DOHH2 (cell line): ENCODE data around the gene CCDC106.

Experiments used
- H3F3A ChIP-seq: fragments of 200-600 bp; sonication (generic), shearing (Covaris generic); 2 replicates; pipeline ENCODE4 v1.6.0; 2016; ENCODE audit warnings: antibody characterized with exemption, mild to moderate bottlenecking; ENCODE audit not compliant: control insufficient read depth, insufficient read depth
- H3K27ac ChIP-seq: fragments of 200-600 bp; sonication (generic); 2 replicates; pipeline ENCODE4 v1.5.1; 2014; ENCODE audit warnings: low read depth, mild to moderate bottlenecking, low read length, moderate library complexity
- H3K27me3 ChIP-seq: fragments of 200-600 bp; sonication (generic); 2 replicates; pipeline ENCODE4 v1.6.1; 2014; ENCODE audit warnings: mild to moderate bottlenecking, low read length, mixed read lengths; ENCODE audit not compliant: control insufficient read depth
- H3K36me3 ChIP-seq: fragments of 200-600 bp; sonication (generic); 2 replicates; pipeline ENCODE4 v1.6.1; 2014; ENCODE audit warnings: mild to moderate bottlenecking, low read length, moderate library complexity, mixed read lengths; ENCODE audit not compliant: control insufficient read depth
- H3K4me1 ChIP-seq: fragments of 200-600 bp; sonication (generic); 2 replicates; pipeline ENCODE4 v1.6.1; 2014; ENCODE audit warnings: mild to moderate bottlenecking, low read length, mixed read lengths; ENCODE audit not compliant: control insufficient read depth
- H3K4me2 ChIP-seq: fragments of 200-600 bp; sonication (generic); 2 replicates; pipeline ENCODE4 v1.6.0; 2014; ENCODE audit warnings: mild to moderate bottlenecking, low read length, moderate library complexity
- H3K4me3 ChIP-seq: fragments of 200-600 bp; sonication (generic); 2 replicates; pipeline ENCODE4 v1.5.1; 2014; ENCODE audit warnings: mild to moderate bottlenecking, low read length, mixed read lengths
- H3K79me2 ChIP-seq: fragments of 200-600 bp; sonication (generic); 2 replicates; pipeline ENCODE4 v1.6.1; 2014; ENCODE audit warnings: mild to moderate bottlenecking, low read length, mixed read lengths; ENCODE audit not compliant: control insufficient read depth
- H3K9me2 ChIP-seq: fragments of 200-600 bp; sonication (generic); replicated peaks from 2 replicates; pipeline ENCODE4 v1.6.1; 2014; ENCODE audit warnings: mild to moderate bottlenecking, low read length, mixed read lengths; ENCODE audit not compliant: control insufficient read depth
- H3K9me3 ChIP-seq: fragments of 200-600 bp; sonication (generic); 2 replicates; pipeline ENCODE4 v1.6.1; 2014; ENCODE audit warnings: antibody characterized with exemption, low read length, mixed read lengths; ENCODE audit not compliant: control insufficient read depth, insufficient read depth
- H4K20me1 ChIP-seq: fragments of 200-600 bp; sonication (generic); 2 replicates; pipeline ENCODE4 v1.6.0; 2014; ENCODE audit warnings: low read depth, mild to moderate bottlenecking, antibody characterized with exemption, low read length, moderate library complexity; ENCODE audit not compliant: control insufficient read depth, insufficient read depth
- EZH2phosphoT487 ChIP-seq: fragments of 200-600 bp; sonication (generic); IDR thresholded peaks from 2 replicates; pipeline ENCODE4 v1.6.1; 2017; ENCODE audit warnings: borderline replicate concordance, mild to moderate bottlenecking, antibody characterized with exemption, low read length, moderate library complexity, mixed read lengths
- TF ChIP-seq, protein P1 (sequence below): fragments of 200-600 bp; sonication (generic); IDR thresholded peaks from one replicate; pipeline ENCODE4 v1.5.1; 2014; ENCODE audit warnings: antibody characterized with exemption, mild to moderate bottlenecking, low read depth, low read length; ENCODE audit not compliant: poor library complexity, severe bottlenecking

The CCDC106 gene

GRCh38 chr19:55605207-55605636 lies 42.8 kb upstream of the CCDC106 start:
- H3K79me2 ChIP-seq = peaks cover 46% of the 10 kb centered on the region
- peaks cover 38% of the 10 kb centered on the region for H3K36me3 ChIP-seq
- peaks cover 47% of the 10 kb centered on the region for H3K4me1 ChIP-seq
- H3K9me3 ChIP-seq = no peaks in the 10 kb centered on the region
- no peaks in the 10 kb centered on the region for H3K9me2 ChIP-seq
- H3K27me3 ChIP-seq = no peaks in the 10 kb centered on the region
- peaks cover 11% of the 10 kb centered on the region; the same call in 1 of the 2 replicates for H4K20me1 ChIP-seq
- peaks cover 23% of the 10 kb centered on the region for H3F3A ChIP-seq
- H3K4me3 ChIP-seq = peak overlapping the region; percentile 95
- peak overlapping the region; percentile 99 for H3K4me2 ChIP-seq
- TF ChIP-seq, protein P1, sequence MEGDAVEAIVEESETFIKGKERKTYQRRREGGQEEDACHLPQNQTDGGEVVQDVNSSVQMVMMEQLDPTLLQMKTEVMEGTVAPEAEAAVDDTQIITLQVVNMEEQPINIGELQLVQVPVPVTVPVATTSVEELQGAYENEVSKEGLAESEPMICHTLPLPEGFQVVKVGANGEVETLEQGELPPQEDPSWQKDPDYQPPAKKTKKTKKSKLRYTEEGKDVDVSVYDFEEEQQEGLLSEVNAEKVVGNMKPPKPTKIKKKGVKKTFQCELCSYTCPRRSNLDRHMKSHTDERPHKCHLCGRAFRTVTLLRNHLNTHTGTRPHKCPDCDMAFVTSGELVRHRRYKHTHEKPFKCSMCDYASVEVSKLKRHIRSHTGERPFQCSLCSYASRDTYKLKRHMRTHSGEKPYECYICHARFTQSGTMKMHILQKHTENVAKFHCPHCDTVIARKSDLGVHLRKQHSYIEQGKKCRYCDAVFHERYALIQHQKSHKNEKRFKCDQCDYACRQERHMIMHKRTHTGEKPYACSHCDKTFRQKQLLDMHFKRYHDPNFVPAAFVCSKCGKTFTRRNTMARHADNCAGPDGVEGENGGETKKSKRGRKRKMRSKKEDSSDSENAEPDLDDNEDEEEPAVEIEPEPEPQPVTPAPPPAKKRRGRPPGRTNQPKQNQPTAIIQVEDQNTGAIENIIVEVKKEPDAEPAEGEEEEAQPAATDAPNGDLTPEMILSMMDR = no peak
- no peak for TF ChIP-seq EZH2phosphoT487
- peak overlapping the region; percentile 99 for H3K27ac ChIP-seq

DNA sequence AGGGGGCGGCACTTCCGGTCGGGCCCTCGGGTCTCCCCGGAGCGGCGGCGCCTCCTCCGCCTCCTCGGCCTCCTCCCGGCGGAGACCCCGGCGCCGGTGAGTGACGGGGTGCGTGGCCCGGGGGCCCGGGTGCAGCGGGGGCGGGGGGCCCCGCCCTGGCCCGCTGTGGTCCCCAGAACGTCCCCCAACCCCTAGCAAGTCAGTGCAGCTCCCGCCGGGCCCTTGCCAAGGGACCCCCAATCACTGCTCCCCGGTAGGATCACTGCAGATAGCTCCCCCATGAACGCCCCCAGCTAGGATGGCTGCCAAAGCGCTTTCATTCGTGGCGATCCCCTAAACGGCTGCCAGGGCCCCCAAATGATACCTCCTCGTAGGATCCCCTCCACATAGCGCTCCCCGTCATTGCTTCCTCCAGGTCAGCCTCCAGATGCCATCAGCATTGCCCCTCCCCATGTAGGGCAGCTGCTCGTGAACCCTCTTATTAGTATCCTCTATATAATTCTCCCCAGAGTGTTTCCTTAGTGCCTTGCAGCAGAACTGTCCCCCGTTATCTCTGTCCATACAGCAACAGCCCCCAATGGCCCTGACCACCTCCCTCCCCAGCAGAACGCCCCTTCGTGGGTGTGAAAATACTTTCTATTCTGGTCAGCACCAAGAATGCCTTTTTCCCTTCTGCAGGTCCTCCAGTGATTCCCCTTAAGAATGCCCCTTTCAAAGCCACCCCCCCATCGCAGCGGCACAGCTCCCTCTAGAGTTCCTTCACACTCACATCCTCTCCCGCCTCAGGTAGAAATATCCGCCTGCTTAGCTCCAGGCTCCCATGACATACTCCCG lies 42.2 kb upstream of the CCDC106 start, which contains the start of gene ZNF865:
TSS of gene ZNF865 (plus strand) at position 11 of the 834 bp plus-strand sequence. CDS start 7,972 bp downstream, outside the sequence.
- peaks cover 43% of the 10 kb centered on the region for H3K4me1 ChIP-seq
- peak within 1 kb of the TSS; percentile 99 for H3K27ac ChIP-seq
- peaks cover 11% of the 10 kb centered on the region; the same call in 1 of the 2 replicates for H4K20me1 ChIP-seq
- no peaks in the 10 kb centered on the region for H3K9me2 ChIP-seq
- H3K36me3 ChIP-seq = peaks cover 42% of the 10 kb centered on the region
- TF ChIP-seq EZH2phosphoT487 = no peak
- TF ChIP-seq, protein P1 = peak; percentile 86
- H3K79me2 ChIP-seq = peaks cover 52% of the 10 kb centered on the region
- H3K4me3 ChIP-seq = peak within 1 kb of the TSS; percentile 95
- H3K9me3 ChIP-seq = no peaks in the 10 kb centered on the region
- H3K27me3 ChIP-seq = no peaks in the 10 kb centered on the region
- H3K4me2 ChIP-seq = peak within 1 kb of the TSS; percentile 99
- peaks cover 22% of the 10 kb centered on the region for H3F3A ChIP-seq

- Histone ChIP-seq H3K9me3 (no peaks in the 10 kb centered on the region), H3K27ac (peak overlapping the region; percentile 99), H3K79me2 (peaks cover 58% of the 10 kb centered on the region), H3K4me2 (peak overlapping the region; percentile 96), H3F3A (peaks cover 16% of the 10 kb centered on the region), H3K36me3 (peaks cover 44% of the 10 kb centered on the region), H4K20me1 (peaks cover 11% of the 10 kb centered on the region; the same call in 1 of the 2 replicates), H3K27me3 (no peaks in the 10 kb centered on the region), H3K4me3 (peak overlapping the region; percentile 95), H3K4me1 (peaks cover 38% of the 10 kb centered on the region), H3K9me2 (no peaks in the 10 kb centered on the region)
- TF ChIP-seq EZH2phosphoT487 = no peak
- TF ChIP-seq, protein P1 = no peak
These were observed 41.6 kb upstream of the CCDC106 start for GRCh38 chr19:55606471-55606787.
